ENCODE data around the gene SRP54.
A peak's percentile ranks its signal among the peaks of the same experiment; 100 is the strongest.

SRP54 gene

DNA sequence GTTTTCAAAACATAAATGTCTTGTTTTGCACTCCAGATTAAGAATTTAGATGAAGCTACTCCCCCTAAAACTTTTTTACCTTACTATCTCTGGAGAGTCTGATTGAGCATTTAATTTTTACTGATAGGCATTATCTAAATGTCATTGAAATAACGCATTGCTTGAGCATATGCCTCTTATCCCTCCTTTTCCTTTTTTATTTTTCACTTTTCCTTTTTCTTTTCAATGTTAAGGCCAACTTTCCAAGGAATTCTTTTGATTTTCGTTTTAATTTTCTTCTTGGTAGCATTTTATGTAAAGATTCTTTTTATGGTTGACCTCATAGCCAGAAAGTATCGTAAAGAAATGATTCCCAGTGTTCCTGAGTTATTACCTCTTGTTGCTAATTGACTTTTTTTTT lies 2.9 kb downstream of the SRP54 start:
- DNase-seq (ENCODE audit: low read depth), result no peak
- H3K4me3 ChIP-seq (ENCODE audit: low read depth, low read length), result peak overlapping the region; percentile 35
- TF ChIP-seq, protein P1, sequence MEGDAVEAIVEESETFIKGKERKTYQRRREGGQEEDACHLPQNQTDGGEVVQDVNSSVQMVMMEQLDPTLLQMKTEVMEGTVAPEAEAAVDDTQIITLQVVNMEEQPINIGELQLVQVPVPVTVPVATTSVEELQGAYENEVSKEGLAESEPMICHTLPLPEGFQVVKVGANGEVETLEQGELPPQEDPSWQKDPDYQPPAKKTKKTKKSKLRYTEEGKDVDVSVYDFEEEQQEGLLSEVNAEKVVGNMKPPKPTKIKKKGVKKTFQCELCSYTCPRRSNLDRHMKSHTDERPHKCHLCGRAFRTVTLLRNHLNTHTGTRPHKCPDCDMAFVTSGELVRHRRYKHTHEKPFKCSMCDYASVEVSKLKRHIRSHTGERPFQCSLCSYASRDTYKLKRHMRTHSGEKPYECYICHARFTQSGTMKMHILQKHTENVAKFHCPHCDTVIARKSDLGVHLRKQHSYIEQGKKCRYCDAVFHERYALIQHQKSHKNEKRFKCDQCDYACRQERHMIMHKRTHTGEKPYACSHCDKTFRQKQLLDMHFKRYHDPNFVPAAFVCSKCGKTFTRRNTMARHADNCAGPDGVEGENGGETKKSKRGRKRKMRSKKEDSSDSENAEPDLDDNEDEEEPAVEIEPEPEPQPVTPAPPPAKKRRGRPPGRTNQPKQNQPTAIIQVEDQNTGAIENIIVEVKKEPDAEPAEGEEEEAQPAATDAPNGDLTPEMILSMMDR (IDR thresholded peaks at IDR 0.05; ENCODE audit: low read depth, low read length), result no peak
- TF ChIP-seq, protein P2, sequence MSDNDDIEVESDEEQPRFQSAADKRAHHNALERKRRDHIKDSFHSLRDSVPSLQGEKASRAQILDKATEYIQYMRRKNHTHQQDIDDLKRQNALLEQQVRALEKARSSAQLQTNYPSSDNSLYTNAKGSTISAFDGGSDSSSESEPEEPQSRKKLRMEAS (IDR thresholded peaks at IDR 0.05; ENCODE audit: low read depth, low read length), result no peak
- no peak for TF ChIP-seq POLR2A (IDR thresholded peaks at IDR 0.05; ENCODE audit: extremely low read depth, insufficient read length)
- no peak for TF ChIP-seq MYC (IDR thresholded peaks at IDR 0.05; ENCODE audit: low read depth, low read length)

DNA sequence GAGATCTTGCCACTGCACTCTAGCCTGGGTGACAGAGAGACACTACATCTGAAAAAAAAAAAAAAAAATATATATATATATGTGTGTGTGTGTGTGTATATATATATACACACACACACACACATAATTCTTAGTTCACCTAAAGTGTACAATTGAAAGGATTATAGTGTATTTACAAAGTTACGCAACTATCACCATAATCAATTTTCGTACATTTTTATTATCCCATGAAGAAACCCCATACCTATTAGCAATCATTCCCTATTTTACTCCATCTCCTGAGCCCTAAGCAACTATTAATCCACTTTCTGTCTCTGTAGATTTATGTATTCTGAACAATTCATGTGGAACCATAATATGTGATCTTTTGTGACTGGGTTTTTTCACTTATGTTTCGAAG lies 4.4 kb downstream of the SRP54 start:
- TF ChIP-seq, protein P1 (IDR thresholded peaks at IDR 0.05; ENCODE audit: low read depth, low read length), result no peak
- TF ChIP-seq MYC (IDR thresholded peaks at IDR 0.05; ENCODE audit: low read depth, low read length), result no peak
- TF ChIP-seq, protein P2 (IDR thresholded peaks at IDR 0.05; ENCODE audit: low read depth, low read length), result no peak
- TF ChIP-seq POLR2A (IDR thresholded peaks at IDR 0.05; ENCODE audit: extremely low read depth, insufficient read length), result no peak
- H3K4me3 ChIP-seq (ENCODE audit: low read depth, low read length), result no peak overlapping the region
- no peak for DNase-seq (ENCODE audit: low read depth)

DNA sequence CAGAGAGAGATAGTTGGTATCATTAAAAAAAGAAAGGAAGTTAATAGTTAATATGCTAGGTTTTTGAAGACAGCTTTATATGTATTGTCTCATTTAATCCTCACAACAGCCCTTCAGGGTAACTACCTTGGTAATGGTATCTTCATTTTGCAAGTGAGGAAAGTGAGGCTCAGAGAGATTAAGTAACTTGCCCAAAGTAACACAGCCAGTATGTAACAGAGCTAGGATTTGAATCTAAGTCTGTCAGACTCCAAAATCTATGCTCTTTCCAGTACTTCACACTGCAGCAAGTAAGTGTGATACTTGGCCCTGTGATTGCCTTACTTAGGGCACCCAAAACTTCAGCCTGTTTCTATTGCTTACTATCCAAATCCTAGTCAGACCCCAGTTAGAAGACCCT lies 7.0 kb downstream of the SRP54 start:
- TF ChIP-seq, protein P1 (IDR thresholded peaks at IDR 0.05; ENCODE audit: low read depth, low read length), result no peak
- TF ChIP-seq, protein P2 (IDR thresholded peaks at IDR 0.05; ENCODE audit: low read depth, low read length), result no peak
- TF ChIP-seq POLR2A (IDR thresholded peaks at IDR 0.05; ENCODE audit: extremely low read depth, insufficient read length) (no peak), MYC (IDR thresholded peaks at IDR 0.05; ENCODE audit: low read depth, low read length) (no peak)
- no peak for DNase-seq (ENCODE audit: low read depth)
- no peak overlapping the region for H3K4me3 ChIP-seq (ENCODE audit: low read depth, low read length)

DNA sequence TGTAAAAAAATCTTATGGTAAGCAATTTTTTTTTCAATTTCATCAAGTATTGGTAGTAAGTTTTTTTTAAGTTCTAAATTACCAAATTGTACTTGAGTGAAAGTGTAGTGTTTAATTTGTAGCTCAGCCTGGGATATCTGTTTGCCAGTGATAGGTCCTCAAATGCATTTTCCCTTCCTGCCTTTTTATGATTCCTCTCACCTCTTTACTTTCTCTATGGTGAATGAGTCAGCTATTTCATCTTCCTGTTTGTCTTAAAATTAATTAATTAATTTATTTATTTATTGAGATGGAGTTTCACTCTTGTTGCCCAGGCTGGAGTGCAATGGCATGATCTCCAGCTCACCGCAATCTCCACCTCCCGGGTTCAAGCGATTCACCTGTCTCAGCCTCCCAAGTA lies 10.6 kb downstream of the SRP54 start:
- DNase-seq (ENCODE audit: low read depth), result no peak
- TF ChIP-seq POLR2A (IDR thresholded peaks at IDR 0.05; ENCODE audit: extremely low read depth, insufficient read length) (no peak), MYC (IDR thresholded peaks at IDR 0.05; ENCODE audit: low read depth, low read length) (no peak)
- TF ChIP-seq, protein P2 (IDR thresholded peaks at IDR 0.05; ENCODE audit: low read depth, low read length), result no peak

DNA sequence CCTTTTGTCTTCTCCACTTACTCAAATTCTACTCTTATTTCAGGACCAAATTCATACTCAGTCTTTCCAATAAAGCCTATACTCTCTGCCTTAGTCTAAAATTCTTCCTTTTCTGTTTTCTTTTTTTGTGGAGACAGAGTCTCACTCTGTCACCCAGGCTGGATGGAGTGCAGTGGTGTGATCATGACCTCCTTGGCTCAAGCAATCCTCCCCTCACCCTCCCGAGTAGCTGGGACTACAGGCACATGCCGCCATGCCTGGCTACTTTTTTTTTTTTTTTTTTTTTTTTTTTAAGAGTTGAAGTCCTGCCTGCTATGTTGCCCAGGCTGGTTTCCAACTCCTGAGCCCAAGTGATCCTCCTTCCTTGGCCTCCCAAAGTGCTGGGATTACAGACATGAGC lies 11.9 kb downstream of the SRP54 start:
- H3K4me3 ChIP-seq (ENCODE audit: low read depth, low read length), result no peak overlapping the region
- no peak for DNase-seq (ENCODE audit: low read depth)
- no peak for TF ChIP-seq MYC (IDR thresholded peaks at IDR 0.05; ENCODE audit: low read depth, low read length)
- TF ChIP-seq, protein P2 (IDR thresholded peaks at IDR 0.05; ENCODE audit: low read depth, low read length), result no peak
- TF ChIP-seq, protein P1 (IDR thresholded peaks at IDR 0.05; ENCODE audit: low read depth, low read length), result no peak
- TF ChIP-seq POLR2A (IDR thresholded peaks at IDR 0.05; ENCODE audit: extremely low read depth, insufficient read length), result no peak

More for the DNA sequence above, 10.6 kb downstream of the SRP54 start:
- H3K4me3 ChIP-seq (ENCODE audit: low read depth, low read length), result no peak overlapping the region

DNA sequence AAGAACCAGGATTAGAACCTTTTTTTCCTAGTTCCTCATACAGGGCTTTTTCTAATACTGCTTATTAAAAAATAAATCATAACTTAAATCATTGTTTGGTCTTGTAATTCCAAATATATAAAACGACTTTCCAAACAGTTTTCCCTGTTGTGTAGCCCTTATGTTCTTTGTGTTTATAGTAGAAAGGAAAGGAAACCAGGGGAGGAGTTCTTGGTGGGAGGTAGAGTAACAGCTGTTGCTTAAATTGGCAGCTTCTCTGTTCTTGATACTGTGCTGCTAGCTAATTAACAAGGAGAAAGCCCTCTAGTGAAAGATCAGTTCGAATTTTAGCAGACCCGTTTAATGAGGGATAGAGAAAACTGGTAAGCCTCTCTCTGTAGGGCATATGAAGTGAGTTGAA lies 15.0 kb downstream of the SRP54 start:
- no peak overlapping the region for H3K4me3 ChIP-seq (ENCODE audit: low read depth, low read length)
- no peak for DNase-seq (ENCODE audit: low read depth)
- TF ChIP-seq, protein P2 (IDR thresholded peaks at IDR 0.05; ENCODE audit: low read depth, low read length), result no peak
- TF ChIP-seq POLR2A (IDR thresholded peaks at IDR 0.05; ENCODE audit: extremely low read depth, insufficient read length) (no peak), MYC (IDR thresholded peaks at IDR 0.05; ENCODE audit: low read depth, low read length) (no peak)
- TF ChIP-seq, protein P1 (IDR thresholded peaks at IDR 0.05; ENCODE audit: low read depth, low read length), result no peak
